SK-N-MC (cell line): Measurements from ENCODE around the gene NKD1.

Experiments used
- DNase-seq: peaks from one replicate; pipeline ENCODE4 v3.0.0-alpha.2; 2011; ENCODE audit warnings: low read depth, low spot score
- H3K27ac ChIP-seq: fragments of 200-600 bp; sonication (generic); 2 replicates; pipeline ENCODE4 v1.5.1; 2016; ENCODE audit warnings: mixed run types
- H3K36me3 ChIP-seq: fragments of 200-600 bp; sonication (generic); 2 replicates; pipeline ENCODE4 v1.6.1; 2017; ENCODE audit warnings: antibody characterized with exemption, low read length, mixed read lengths; ENCODE audit not compliant: insufficient read depth
- H3K4me3 ChIP-seq: fragments of 200-600 bp; sonication (generic); 2 replicates; pipeline ENCODE4 v1.5.1; 2016
- H3K9ac ChIP-seq: fragments of 200-600 bp; sonication (generic); 2 replicates; pipeline ENCODE4 v1.8.0; 2017; ENCODE audit warnings: mixed run types, mixed read lengths; ENCODE audit not compliant: insufficient read length
- H3K9me3 ChIP-seq: fragments of 200-600 bp; sonication (generic); 2 replicates; pipeline ENCODE4 v1.6.1; 2017; ENCODE audit warnings: low read depth, mild to moderate bottlenecking, antibody characterized with exemption, low read length, moderate library complexity, mixed read lengths
- EZH2 ChIP-seq: fragments of 200-600 bp; sonication (generic); IDR thresholded peaks from one replicate; pipeline ENCODE4 v1.6.1; 2017; ENCODE audit warnings: antibody characterized with exemption
- FOXP2 ChIP-seq: optimal IDR thresholded peaks from 2 replicates; pipeline ENCODE3; 2011; ENCODE audit warnings: mild to moderate bottlenecking, moderate library complexity; ENCODE audit not compliant: insufficient read depth; ENCODE audit errors: extremely low read length, control extremely low read depth
- POLR2AphosphoS5 ChIP-seq: IDR thresholded peaks from 2 replicates; pipeline ENCODE4 v1.6.1; 2012; ENCODE audit warnings: mild to moderate bottlenecking, low read depth, low read length, borderline replicate concordance

Gene NKD1

GRCh38 chr16:50622029-50622428 lies 73.8 kb downstream of the NKD1 start:
- TF ChIP-seq FOXP2 (no peak), POLR2AphosphoS5 (no peak), EZH2 (no peak)
- no peak for DNase-seq
- H3K36me3 ChIP-seq: no peaks in the 10 kb centered on the region
- no peak overlapping the region for H3K9ac ChIP-seq
- no peaks in the 10 kb centered on the region for H3K9me3 ChIP-seq
- H3K27ac ChIP-seq: no peak overlapping the region
- no peak overlapping the region for H3K4me3 ChIP-seq

GRCh38 chr16:50622643-50623369 lies 74.6 kb downstream of the NKD1 start:
- no peak for DNase-seq
- Histone ChIP-seq H3K4me3 (no peak overlapping the region), H3K9ac (no peak overlapping the region), H3K27ac (no peak overlapping the region), H3K9me3 (no peaks in the 10 kb centered on the region), H3K36me3 (no peaks in the 10 kb centered on the region)
- no peak for TF ChIP-seq FOXP2
- TF ChIP-seq EZH2: no peak
- no peak for TF ChIP-seq POLR2AphosphoS5

GRCh38 chr16:50624449-50624970 lies 76.3 kb downstream of the NKD1 start:
- H3K36me3 ChIP-seq: no peaks in the 10 kb centered on the region
- H3K4me3 ChIP-seq: no peak overlapping the region
- H3K27ac ChIP-seq: no peak overlapping the region
- H3K9me3 ChIP-seq: no peaks in the 10 kb centered on the region
- no peak for TF ChIP-seq EZH2
- H3K9ac ChIP-seq: no peak overlapping the region
- DNase-seq: no peak

- Histone ChIP-seq H3K9me3 (no peaks in the 10 kb centered on the region), H3K27ac (no peak overlapping the region), H3K4me3 (no peak overlapping the region), H3K36me3 (no peaks in the 10 kb centered on the region), H3K9ac (no peak overlapping the region)
- no peak for TF ChIP-seq FOXP2
- no peak for TF ChIP-seq EZH2
- TF ChIP-seq POLR2AphosphoS5: no peak
- no peak for DNase-seq
These were observed 77.2 kb downstream of the NKD1 start for GRCh38 chr16:50625374-50625773.

GRCh38 chr16:50626868-50627267 lies 78.7 kb downstream of the NKD1 start:
- no peak for DNase-seq
- Histone ChIP-seq H3K9ac (no peak overlapping the region), H3K4me3 (no peak overlapping the region), H3K27ac (no peak overlapping the region), H3K36me3 (no peaks in the 10 kb centered on the region), H3K9me3 (no peaks in the 10 kb centered on the region)
- no peak for TF ChIP-seq EZH2
- no peak for TF ChIP-seq FOXP2
- TF ChIP-seq POLR2AphosphoS5: no peak

- no peak for DNase-seq
- TF ChIP-seq EZH2: no peak
- TF ChIP-seq POLR2AphosphoS5: no peak
- no peak for TF ChIP-seq FOXP2
- Histone ChIP-seq H3K9ac (no peak overlapping the region), H3K36me3 (no peaks in the 10 kb centered on the region), H3K9me3 (no peaks in the 10 kb centered on the region), H3K27ac (no peak overlapping the region), H3K4me3 (no peak overlapping the region)
These were observed 79.2 kb downstream of the NKD1 start for GRCh38 chr16:50627419-50627818.

- no peak for DNase-seq
- Histone ChIP-seq H3K9me3 (no peaks in the 10 kb centered on the region), H3K27ac (no peak overlapping the region), H3K36me3 (no peaks in the 10 kb centered on the region), H3K9ac (no peak overlapping the region), H3K4me3 (no peak overlapping the region)
- no peak for TF ChIP-seq POLR2AphosphoS5
- no peak for TF ChIP-seq EZH2
- TF ChIP-seq FOXP2: no peak
These were observed 80.1 kb downstream of the NKD1 start for GRCh38 chr16:50628156-50628802.

- TF ChIP-seq FOXP2 (no peak), POLR2AphosphoS5 (no peak), EZH2 (no peak)
- H3K9ac ChIP-seq: no peak overlapping the region
- no peak overlapping the region for H3K27ac ChIP-seq
- no peak for DNase-seq
- H3K36me3 ChIP-seq: no peaks in the 10 kb centered on the region
- no peak overlapping the region for H3K4me3 ChIP-seq
- no peaks in the 10 kb centered on the region for H3K9me3 ChIP-seq
These were observed 81.1 kb downstream of the NKD1 start for GRCh38 chr16:50629334-50629733.
